Measurements from ENCODE around the gene SUCO. TPM values are rescaled to one million over a fixed set of nuclear protein-coding genes. Genes with fewer than 3 reads are reported as not detected.

SUCO gene
- total RNA-seq, 3 donors from 2014 or later (not counting 1 experiment from before 2014, with no cell fraction given), result 86.0 to 97.5 (median 96.0) TPM

DNA sequence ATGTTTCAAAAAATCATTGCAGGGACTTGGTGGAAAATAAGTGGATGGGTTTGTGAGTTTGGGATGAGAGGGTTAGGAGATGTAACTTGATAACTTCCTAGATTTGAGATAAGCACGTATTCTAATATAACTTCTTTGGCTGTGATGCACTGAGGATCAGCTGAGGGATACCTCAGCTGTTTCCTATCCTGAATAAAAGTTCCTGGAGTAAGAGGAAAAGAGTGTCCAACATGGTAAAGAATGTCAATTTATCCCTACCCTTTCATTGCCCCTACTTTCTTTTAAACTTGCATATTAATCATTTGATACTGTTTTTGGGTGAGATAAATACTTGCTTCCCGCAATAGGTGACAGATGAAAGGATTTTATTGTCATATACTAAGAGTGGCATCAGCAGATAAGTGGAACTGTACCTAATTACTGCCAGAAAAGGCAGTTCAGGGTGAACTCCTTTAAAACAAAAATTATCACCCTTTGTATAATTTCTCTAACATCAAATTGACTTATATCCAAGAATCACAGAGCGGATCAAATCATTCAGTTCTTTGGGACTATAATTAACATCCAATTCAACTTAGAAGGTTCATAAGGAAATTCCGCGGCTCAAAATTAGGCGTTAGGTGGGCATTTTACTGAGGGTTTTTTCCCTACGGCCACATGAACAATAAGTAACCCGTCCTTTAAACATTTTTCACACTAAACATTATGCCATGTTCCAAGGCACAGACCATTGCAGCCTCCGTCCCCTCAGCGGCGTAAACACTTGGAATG lies 1.4 kb upstream of the SUCO start:
- no peaks in the 10 kb centered on the region for H3K9me3 ChIP-seq (ENCODE audit: control insufficient read depth, insufficient read depth, low read length)
- ATAC-seq (no peak), DNase-seq (no peak)
- peak overlapping the region; percentile 99 to 100 for H3K27ac Mint-ChIP-seq
- no peaks in the 10 kb centered on the region for H3K36me3 Mint-ChIP-seq
- no peaks in the 10 kb centered on the region for H3K36me3 ChIP-seq (ENCODE audit: control insufficient read depth, insufficient read depth, low read length)
- H3K27me3 Mint-ChIP-seq (ENCODE audit: low read depth in 2 of 2), result peaks cover 5% of the 10 kb centered on the region in 2 donors
- no peaks in the 10 kb centered on the region for H3K27me3 ChIP-seq (ENCODE audit: control insufficient read depth, insufficient read depth, low read length)
- 10% methylated on average over 7 of the region's 11 CpGs for WGBS (ENCODE audit: insufficient coverage)
- H3K4me3 ChIP-seq (ENCODE audit: low read length), result peak overlapping the region; percentile 77
- TF ChIP-seq CTCF (IDR thresholded peaks at IDR 0.05), result no peak
- peaks cover 47 to 49% of the 10 kb centered on the region in 2 donors for H3K4me1 Mint-ChIP-seq
- peaks cover 6% of the 10 kb centered on the region for H3K4me1 ChIP-seq (ENCODE audit: control insufficient read depth, insufficient read depth, low read length)
- peak overlapping the region; percentile 99 for H3K4me3 Mint-ChIP-seq
- H3K9me3 Mint-ChIP-seq, result no peaks in the 10 kb centered on the region
- peak overlapping the region; percentile 97 for H3K27ac ChIP-seq (ENCODE audit: low read length)
- intact Hi-C loops (cut with micrococcal nuclease), result loop anchor here (2.0 to 10.0 kb wide), 8 partner anchors 131 to 1489 kb away; partner anchors contain the start of genes DNM3, METTL13, PRDX6 and PRRC2C

DNA sequence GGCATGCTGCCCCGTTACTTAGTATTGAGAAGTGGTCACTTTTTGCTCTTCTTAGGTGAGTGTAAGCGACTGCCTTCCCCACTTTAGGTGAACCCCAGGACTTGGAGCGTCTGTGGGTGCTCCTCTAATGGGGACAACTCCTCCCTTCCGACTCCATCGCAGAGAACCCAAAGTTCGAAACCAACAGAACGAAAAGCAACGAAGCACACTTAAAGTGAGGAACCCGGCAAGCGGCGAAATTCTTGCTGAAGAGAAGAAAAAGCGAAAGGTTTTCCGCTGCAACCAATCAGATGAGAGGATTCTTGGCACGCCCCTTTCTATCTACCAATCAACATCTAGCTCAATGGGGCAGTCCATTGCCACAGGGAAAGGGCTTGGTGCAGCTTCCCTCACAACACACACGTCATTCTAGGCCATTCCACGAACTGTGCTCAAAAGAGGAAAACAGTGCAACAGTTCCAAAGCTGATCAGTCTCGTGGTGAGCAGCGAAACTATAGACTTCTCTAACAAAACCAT lies 709 bp upstream of the SUCO start:
- H3K27ac ChIP-seq (ENCODE audit: low read length), result peak overlapping the region; percentile 97
- peaks cover 6% of the 10 kb centered on the region for H3K4me1 ChIP-seq (ENCODE audit: control insufficient read depth, insufficient read depth, low read length)
- WGBS (ENCODE audit: insufficient coverage), result 0% methylated on average over 16 of the region's 18 CpGs
- peak overlapping the region; percentile 77 for H3K4me3 ChIP-seq (ENCODE audit: low read length)
- peak overlapping the region; percentile 99 for H3K4me3 Mint-ChIP-seq
- H3K27ac Mint-ChIP-seq, result peak overlapping the region; percentile 99 to 100
- no peaks in the 10 kb centered on the region for H3K9me3 ChIP-seq (ENCODE audit: control insufficient read depth, insufficient read depth, low read length)
- no peaks in the 10 kb centered on the region for H3K9me3 Mint-ChIP-seq
- TF ChIP-seq CTCF (IDR thresholded peaks at IDR 0.05), result no peak
- DNase-seq (peak; percentile 84 to 97), ATAC-seq (peak; percentile 65 to 82 (median 69))
- H3K36me3 Mint-ChIP-seq, result no peaks in the 10 kb centered on the region
- H3K27me3 ChIP-seq (ENCODE audit: control insufficient read depth, insufficient read depth, low read length), result no peaks in the 10 kb centered on the region
- H3K4me1 Mint-ChIP-seq, result peaks cover 47 to 49% of the 10 kb centered on the region in 2 donors
- no peaks in the 10 kb centered on the region for H3K36me3 ChIP-seq (ENCODE audit: control insufficient read depth, insufficient read depth, low read length)
- peaks cover 5% of the 10 kb centered on the region in 2 donors for H3K27me3 Mint-ChIP-seq (ENCODE audit: low read depth in 2 of 2)
- intact Hi-C loops (cut with micrococcal nuclease), result loop anchor here (2.0 to 10.0 kb wide), 8 partner anchors 130 to 1489 kb away; partner anchors contain the start of genes DNM3, METTL13, PRDX6 and PRRC2C

DNA sequence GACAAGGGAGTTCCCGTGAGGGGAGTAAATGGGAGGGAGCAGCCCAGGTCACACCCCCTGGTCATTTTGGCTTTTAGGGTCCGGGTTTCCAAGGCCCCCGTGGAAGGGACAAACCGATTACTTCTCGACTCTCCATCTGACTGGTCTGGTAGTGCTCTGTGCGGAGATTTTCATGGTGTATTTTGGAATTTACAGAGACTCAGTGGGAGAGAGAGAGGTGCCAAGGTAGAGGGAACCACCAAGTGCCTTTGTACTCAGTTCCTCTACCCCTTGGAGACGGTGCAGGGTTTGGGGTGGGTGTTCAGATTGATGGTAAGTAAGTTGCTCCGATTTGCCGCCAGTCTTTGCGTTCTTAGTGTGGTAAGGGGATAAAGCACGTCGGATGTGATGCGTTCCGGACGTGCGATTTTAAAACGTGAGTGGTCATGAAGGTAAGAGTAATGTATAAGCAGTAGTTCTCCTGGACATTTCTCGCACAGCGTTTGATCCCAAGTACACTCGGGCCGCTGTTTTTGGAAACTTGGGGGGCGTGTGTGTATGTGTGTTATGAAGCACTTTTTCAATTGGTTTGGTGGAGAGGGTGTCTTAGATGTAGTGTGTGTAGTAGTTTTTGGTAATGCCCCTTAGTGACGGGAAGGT lies 682 bp downstream of the SUCO start:
- WGBS (ENCODE audit: insufficient coverage), result under 1% methylated on average over 23 of the region's 23 CpGs
- no peaks in the 10 kb centered on the region for H3K9me3 Mint-ChIP-seq
- peak overlapping the region; percentile 99 for H3K4me3 Mint-ChIP-seq
- intact Hi-C loops (cut with micrococcal nuclease), result loop anchor here (1.0 to 10.0 kb wide), 9 partner anchors 129 to 1487 kb away; partner anchors contain the start of genes CENPL, DARS2, DNM3 and METTL13
- H3K36me3 Mint-ChIP-seq, result no peaks in the 10 kb centered on the region
- H3K27me3 Mint-ChIP-seq (ENCODE audit: low read depth in 2 of 2), result peaks cover 3 to 5% of the 10 kb centered on the region in 2 donors
- H3K27ac Mint-ChIP-seq, result peak overlapping the region; percentile 99 to 100
- Histone ChIP-seq H3K9me3 (ENCODE audit: control insufficient read depth, insufficient read depth, low read length) (no peaks in the 10 kb centered on the region), H3K36me3 (ENCODE audit: control insufficient read depth, insufficient read depth, low read length) (no peaks in the 10 kb centered on the region), H3K4me3 (ENCODE audit: low read length) (peak overlapping the region; percentile 81), H3K27me3 (ENCODE audit: control insufficient read depth, insufficient read depth, low read length) (no peaks in the 10 kb centered on the region), H3K4me1 (ENCODE audit: control insufficient read depth, insufficient read depth, low read length) (peaks cover 6% of the 10 kb centered on the region), H3K27ac (ENCODE audit: low read length) (peak overlapping the region; percentile 97)
- H3K4me1 Mint-ChIP-seq, result peaks cover 52 to 55% of the 10 kb centered on the region in 2 donors
- TF ChIP-seq CTCF (IDR thresholded peaks at IDR 0.05), result no peak
- peak; percentile 0 to 3 (median 0) for ATAC-seq
- DNase-seq, result peak in 1 of 2 donors; percentile 69

Measured in natural killer cell (primary cell).